ENCODE measurements around the gene GGT6.

GRCh38 chr17:4586043-4586442, 25.7 kb upstream of the GGT6 start:
- TF ChIP-seq, protein P1, sequence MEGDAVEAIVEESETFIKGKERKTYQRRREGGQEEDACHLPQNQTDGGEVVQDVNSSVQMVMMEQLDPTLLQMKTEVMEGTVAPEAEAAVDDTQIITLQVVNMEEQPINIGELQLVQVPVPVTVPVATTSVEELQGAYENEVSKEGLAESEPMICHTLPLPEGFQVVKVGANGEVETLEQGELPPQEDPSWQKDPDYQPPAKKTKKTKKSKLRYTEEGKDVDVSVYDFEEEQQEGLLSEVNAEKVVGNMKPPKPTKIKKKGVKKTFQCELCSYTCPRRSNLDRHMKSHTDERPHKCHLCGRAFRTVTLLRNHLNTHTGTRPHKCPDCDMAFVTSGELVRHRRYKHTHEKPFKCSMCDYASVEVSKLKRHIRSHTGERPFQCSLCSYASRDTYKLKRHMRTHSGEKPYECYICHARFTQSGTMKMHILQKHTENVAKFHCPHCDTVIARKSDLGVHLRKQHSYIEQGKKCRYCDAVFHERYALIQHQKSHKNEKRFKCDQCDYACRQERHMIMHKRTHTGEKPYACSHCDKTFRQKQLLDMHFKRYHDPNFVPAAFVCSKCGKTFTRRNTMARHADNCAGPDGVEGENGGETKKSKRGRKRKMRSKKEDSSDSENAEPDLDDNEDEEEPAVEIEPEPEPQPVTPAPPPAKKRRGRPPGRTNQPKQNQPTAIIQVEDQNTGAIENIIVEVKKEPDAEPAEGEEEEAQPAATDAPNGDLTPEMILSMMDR (conservative IDR thresholded peaks at IDR 0.05; ENCODE audit: low read depth, low read length), result no peak
- no peak for TF ChIP-seq EZH2 (IDR thresholded peaks at IDR 0.05; ENCODE audit: borderline replicate concordance, low read depth, low read length, poor library complexity, severe bottlenecking)

Data from A673 (cell line).